GM12878 (cell line): ENCODE measurements around the gene TRIM7. TPM values are rescaled to one million over a fixed set of nuclear protein-coding genes. Genes with fewer than 3 reads are reported as not detected.

Experiments
- ATAC-seq: fragments of 200-7000 bp; cut with Tn5 transposase; 3 replicates; pipeline ENCODE4 v1.9.1; 2020; ENCODE audit warnings: mild to moderate bottlenecking, moderate library complexity
- BruUV-seq: library from RNA; stranded (reverse); fragments of 400-500 nt; replicated peaks from 2 replicates; lab custom pipeline; 2021; lab: Mats Ljungman, UMichigan
- CTCF ChIA-PET: fragments of 300-600 bp; sonication (Branson Sonifier 250); formaldehyde crosslinking; extraction: SDS; loops from one replicate; lab custom pipeline; 2021; ENCODE audit warnings: inconsistent platforms; lab: Yijun Ruan, JAX
- POLR2A ChIA-PET: fragments of 350-600 bp; formaldehyde crosslinking; extraction: SDS; loops from one replicate; lab custom pipeline; 2021; ENCODE audit warnings: inconsistent platforms; lab: Charles Lee
- RAD21 ChIA-PET: fragments of 300-600 bp; sonication (Branson Sonifier 250); formaldehyde crosslinking; loops from one replicate; lab custom pipeline; 2023; ENCODE audit warnings: antibody characterized with exemption; ENCODE audit not compliant: unreplicated experiment; lab: Charles Lee
- SMC1A ChIA-PET: fragments of 300-600 bp; sonication (Branson Sonifier 250); formaldehyde crosslinking; loops from one replicate; lab custom pipeline; 2023; ENCODE audit not compliant: unreplicated experiment, uncharacterized antibody; lab: Charles Lee
- DNase-seq: peaks from one replicate; pipeline ENCODE4 v3.0.0-alpha.2; 2011; ENCODE audit warnings: low read depth, low spot score
- FAIRE-seq: peaks from 3 replicates; lab custom pipeline; 2011; peaks lifted over from hg19 to GRCh38; lab: Jason Lieb, UNC
- H2AFZ ChIP-seq: 2 replicates; pipeline ENCODE4 v1.6.0; 2011; ENCODE audit warnings: low read depth, low read length, control low read depth; ENCODE audit not compliant: control insufficient read depth
- H3K27ac ChIP-seq: 2 replicates; pipeline ENCODE4 v1.5.1; 2011; ENCODE audit warnings: control low read depth; ENCODE audit not compliant: control insufficient read depth, insufficient read depth
- H3K27me3 ChIP-seq, 2 experiments: replicated peaks in 1 of 2; 2 replicates each; pipeline versions ENCODE4 v1.6.0 to v1.6.1; 2011; ENCODE audit warnings: low read length in 1 of 2; ENCODE audit not compliant: control insufficient read depth in 2 of 2, insufficient read depth in 2 of 2
- H3K36me3 ChIP-seq, 2 experiments: 2 replicates each; pipeline ENCODE4 v1.5.1; 2011; ENCODE audit warnings: low read length in 1 of 2; ENCODE audit not compliant: control insufficient read depth in 2 of 2, insufficient read depth in 2 of 2
- H3K4me1 ChIP-seq: 2 replicates; pipeline ENCODE4 v1.6.1; 2011; ENCODE audit warnings: mild to moderate bottlenecking, low read length, moderate library complexity, mixed read lengths; ENCODE audit not compliant: control insufficient read depth, insufficient read depth
- H3K4me2 ChIP-seq: 2 replicates; pipeline ENCODE4 v1.6.0; 2011; ENCODE audit warnings: control low read depth; ENCODE audit not compliant: control insufficient read depth, insufficient read depth
- H3K4me3 ChIP-seq: fragments of 200-600 bp; sonication (generic); 2 replicates; pipeline ENCODE4 v1.5.1; 2016
- H3K79me2 ChIP-seq: 2 replicates; pipeline ENCODE4 v1.6.0; 2011; ENCODE audit warnings: low read length; ENCODE audit not compliant: control insufficient read depth, insufficient read depth
- H3K9ac ChIP-seq: 2 replicates; pipeline ENCODE4 v1.8.0; 2011; ENCODE audit warnings: low read length, control low read depth, mixed read lengths; ENCODE audit not compliant: control insufficient read depth, insufficient read depth
- H3K9me3 ChIP-seq: replicated peaks from 3 replicates; pipeline ENCODE4 v1.5.1; 2011; ENCODE audit warnings: mild to moderate bottlenecking, low read length; ENCODE audit not compliant: control insufficient read depth, insufficient read depth
- H4K20me1 ChIP-seq: 2 replicates; pipeline ENCODE4 v1.6.0; 2011; ENCODE audit not compliant: control insufficient read depth, insufficient read depth
- ASH2L ChIP-seq: fragments of 300-600, 200-600 bp; sonication (generic); IDR thresholded peaks from 2 replicates; pipeline ENCODE4 v1.6.1; 2017; ENCODE audit warnings: low read depth, mild to moderate bottlenecking, borderline replicate concordance
- CBX5 ChIP-seq: sonication (generic); IDR thresholded peaks from 2 replicates; pipeline ENCODE4 v1.6.1; 2016; ENCODE audit warnings: low read depth, moderate library complexity, mild to moderate bottlenecking, inconsistent platforms
- E4F1 ChIP-seq: fragments of 450-650 bp; IDR thresholded peaks from 2 replicates; pipeline ENCODE4 v1.6.1; 2018; ENCODE audit warnings: borderline replicate concordance, mild to moderate bottlenecking; ENCODE audit not compliant: partially characterized antibody
- EED ChIP-seq: sonication (generic); IDR thresholded peaks from 2 replicates; pipeline ENCODE4 v1.6.1; 2016; ENCODE audit warnings: antibody characterized with exemption, low read depth
- GATAD2B ChIP-seq: fragments of 450-650 bp; conservative IDR thresholded peaks from 2 replicates; pipeline ENCODE4 v1.6.1; 2017; ENCODE audit warnings: low read depth, mild to moderate bottlenecking, moderate library complexity
- NKRF ChIP-seq: fragments of 450-650 bp; conservative IDR thresholded peaks from 2 replicates; pipeline ENCODE4 v1.6.1; 2017; ENCODE audit warnings: mild to moderate bottlenecking, moderate library complexity
- POLR2AphosphoS5 ChIP-seq: IDR thresholded peaks from 2 replicates; pipeline ENCODE4 v1.6.1; 2011; ENCODE audit warnings: mild to moderate bottlenecking, low read length, inconsistent platforms
- SIN3A ChIP-seq: IDR thresholded peaks from 2 replicates; pipeline ENCODE4 v1.6.1; 2012; ENCODE audit warnings: low read depth, low read length, improper control_type of control experiment
- SMC3 ChIP-seq: IDR thresholded peaks from 2 replicates; pipeline ENCODE4 v1.6.1; 2011; ENCODE audit warnings: low read length, improper control_type of control experiment, borderline replicate concordance
- TAF1 ChIP-seq: IDR thresholded peaks from 2 replicates; pipeline ENCODE4 v1.6.1; 2011; ENCODE audit warnings: mild to moderate bottlenecking, low read depth, low read length, borderline replicate concordance
- TCF12 ChIP-seq: IDR thresholded peaks from 2 replicates; pipeline ENCODE4 v1.6.1; 2011; ENCODE audit warnings: low read depth, mild to moderate bottlenecking, low read length
- WGBS: methylation state at CpG from one replicate; pipeline ENCODE4 v1.1.6; 2016; ENCODE audit warnings: low lambda C conversion rate; ENCODE audit not compliant: insufficient replicate concordance, insufficient coverage; ENCODE audit errors: missing lambda C conversion rate; 5-methylcytosine and 5-hydroxymethylcytosine counted together
- in situ Hi-C: fragments of 300-500 bp; cut with MboI; formaldehyde crosslinking; loops from 9 replicates; pipeline ENCODE4 v1.14.3; 2018; ENCODE audit warnings: mixed read lengths
- intact Hi-C: fragments of 100-400 bp; cut with micrococcal nuclease; formaldehyde crosslinking; loops from one replicate; pipeline ENCODE4 v1.14.2; 2022; ENCODE audit not compliant: unreplicated experiment
- polyA plus RNA-seq, 11 experiments: library from polyadenylated mRNA; depleted of rRNA in 4 of 11; unstranded in 6 of 11; stranded (reverse) in 5 of 11; fragments of >200 nt; fragmentation: Nextera tagmentation in 4 of 11; fragmentation: Illumina TruSeq in 1 of 11; extraction: Ambion mirVana in 4 of 11; extraction: Trizol in 1 of 11; gene quantifications; 1 replicate in 1 of 11; 2 replicates in 10 of 11; pipeline versions ENCODE4 v1.2.1 to v1.2.3, GENCODE V29; 2011 to 2016; ENCODE audit warnings: inconsistent platforms in 2 of 11, missing spikeins in 2 of 11, low read depth in 1 of 11
- total RNA-seq, 4 experiments: library from RNA; depleted of rRNA in 3 of 4; stranded (reverse); fragments of >200 nt in 3 of 4; fragmentation: Illumina TruSeq in 1 of 4; extraction: Trizol in 1 of 4; gene quantifications; 2 replicates each; pipeline versions ENCODE4 v1.2.1 to v1.2.3, GENCODE V29; 2013 to 2021
- TF ChIP-seq, protein P1 (sequence below): fragments of 450-650 bp; IDR thresholded peaks from 2 replicates; pipeline ENCODE4 v1.6.1; 2016; ENCODE audit warnings: mild to moderate bottlenecking

The TRIM7 gene
- total and polyA plus RNA-seq, 10 of the 15 experiments (the other 5 are each of a cell fraction or from before 2014, with no cell fraction given): 0.02 to 1.6 (median 0.41) TPM

- no peaks in the 10 kb centered on the region; the same call in 1 of the 2 replicates for H3K79me2 ChIP-seq
- SMC1A ChIA-PET: interaction anchor here (0.7 to 4.5 kb wide), 7 partner anchors 10 to 33 kb away, joined by 3 to 40 read pairs (median 6); partner anchors contain the start of genes TRIM41 and TRIM7
- H4K20me1 ChIP-seq: no peaks in the 10 kb centered on the region
- peaks cover 10% of the 10 kb centered on the region for H3K4me1 ChIP-seq
- peak overlapping the region; percentile 86 for H3K4me2 ChIP-seq
- CTCF ChIA-PET: interaction anchor here (0.7 to 7.6 kb wide), 11 partner anchors 9 to 386 kb away, joined by 3 to 96 read pairs (median 6); partner anchors contain the start of genes TRIM52 and TRIM7
- peak; percentile 7 for ATAC-seq
- no TSS peak for BruUV-seq
- RAD21 ChIA-PET: interaction anchor here (0.7 to 6.9 kb wide), 9 partner anchors 10 to 72 kb away, joined by 3 to 72 read pairs (median 5); partner anchors contain the start of genes RACK1, TRIM41, TRIM52 and TRIM7
- H3K27ac ChIP-seq: peak overlapping the region; percentile 55
- peak overlapping the region; percentile 77 for H3K9ac ChIP-seq
- H3K27me3 ChIP-seq: no peaks in the 10 kb centered on the region
- no peak for DNase-seq
- POLR2A ChIA-PET: interaction anchor here (1.5 to 4.5 kb wide), 11 partner anchors 10 to 381 kb away, joined by 3 to 41 read pairs (median 10); partner anchors contain the start of genes RACK1, TRIM41 and TRIM7
- H3K4me3 ChIP-seq: peak overlapping the region; percentile 95
- no peaks in the 10 kb centered on the region for H3K36me3 ChIP-seq
- TF ChIP-seq, protein P1, sequence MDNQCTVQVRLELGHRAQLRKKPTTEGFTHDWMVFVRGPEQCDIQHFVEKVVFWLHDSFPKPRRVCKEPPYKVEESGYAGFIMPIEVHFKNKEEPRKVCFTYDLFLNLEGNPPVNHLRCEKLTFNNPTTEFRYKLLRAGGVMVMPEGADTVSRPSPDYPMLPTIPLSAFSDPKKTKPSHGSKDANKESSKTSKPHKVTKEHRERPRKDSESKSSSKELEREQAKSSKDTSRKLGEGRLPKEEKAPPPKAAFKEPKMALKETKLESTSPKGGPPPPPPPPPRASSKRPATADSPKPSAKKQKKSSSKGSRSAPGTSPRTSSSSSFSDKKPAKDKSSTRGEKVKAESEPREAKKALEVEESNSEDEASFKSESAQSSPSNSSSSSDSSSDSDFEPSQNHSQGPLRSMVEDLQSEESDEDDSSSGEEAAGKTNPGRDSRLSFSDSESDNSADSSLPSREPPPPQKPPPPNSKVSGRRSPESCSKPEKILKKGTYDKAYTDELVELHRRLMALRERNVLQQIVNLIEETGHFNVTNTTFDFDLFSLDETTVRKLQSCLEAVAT: peak; percentile 46; the same call in 1 of the 2 replicates
- TF ChIP-seq EED: 0 out of 2 replicates have a peak, but pooled peaks have one; percentile 17
- 0 out of 2 replicates have a peak, but pooled peaks have one; percentile 29 for TF ChIP-seq SIN3A
- no peak for TF ChIP-seq CBX5
- 0 out of 2 replicates have a peak, but pooled peaks have one; percentile 26 for TF ChIP-seq NKRF
- TF ChIP-seq TCF12: no peak
- 0 out of 2 replicates have a peak, but pooled peaks have one; percentile 34 for TF ChIP-seq POLR2AphosphoS5
- TF ChIP-seq TAF1: no peak
- no peak for TF ChIP-seq SMC3
- 0 out of 2 replicates have a peak, but pooled peaks have one; percentile 45 for TF ChIP-seq ASH2L
- TF ChIP-seq E4F1: peak; percentile 89
- no peak for TF ChIP-seq GATAD2B
- FAIRE-seq: no peak
- in situ Hi-C loops (loop anchor here (10.0 kb wide), 1 partner anchor 65 kb away; no protein-coding TSS in a partner anchor), intact Hi-C loops (loop anchor here (2.0 kb wide), 1 partner anchor 71 kb away; the partner anchor contains the start of gene TRIM52)
- peak overlapping the region; percentile 94 for H2AFZ ChIP-seq
- no peaks in the 10 kb centered on the region for H3K9me3 ChIP-seq
- WGBS: under 1% methylated on average over 41 of the region's 41 CpGs
These were observed 15.5 kb downstream of the TRIM7 start for GRCh38 chr5:181189363-181189961.
